ENCODE results near the gene PPP1R16B.

GRCh38 chr20:38854654-38855066, 49.2 kb downstream of the PPP1R16B start:
- no peak for TF ChIP-seq POLR2A (IDR thresholded peaks at IDR 0.05)
- no peak for TF ChIP-seq CTCF (IDR thresholded peaks at IDR 0.05)
